PFSK-1 (cell line): ENCODE results near the gene C20orf173.

Experiments
- POLR2AphosphoS5 ChIP-seq: IDR thresholded peaks from 2 replicates; pipeline ENCODE4 v1.6.1; 2012; ENCODE audit warnings: low read depth, mild to moderate bottlenecking, control low read depth, low read length, moderate library complexity
- SIN3A ChIP-seq: IDR thresholded peaks from 2 replicates; pipeline ENCODE4 v1.6.1; 2012; ENCODE audit warnings: mild to moderate bottlenecking, low read length, moderate library complexity, borderline replicate concordance; ENCODE audit not compliant: insufficient read depth

DNA sequence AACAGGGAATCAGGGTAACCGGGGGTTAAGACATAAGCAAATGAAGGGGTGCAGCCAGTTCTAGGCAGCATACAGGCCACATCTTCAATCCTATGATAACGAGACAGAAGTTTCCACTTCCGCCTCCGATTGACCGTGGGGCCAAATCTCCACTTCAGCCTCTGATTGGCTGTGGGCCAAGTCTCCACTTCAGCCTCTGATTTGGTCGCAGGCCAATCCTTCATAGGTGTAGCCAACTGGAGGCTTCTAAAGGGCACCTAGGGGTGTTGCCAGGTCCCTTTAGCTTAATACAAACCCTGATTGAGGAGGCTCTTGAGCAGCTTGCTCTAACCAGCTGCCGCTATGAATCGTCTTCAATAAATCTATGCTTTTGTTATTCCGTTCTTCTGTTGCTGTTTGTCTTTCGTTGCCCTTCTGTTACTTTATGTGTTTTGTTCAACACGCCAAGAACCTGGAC, 10.3 kb upstream of the C20orf173 start:
- TF ChIP-seq POLR2AphosphoS5 (no peak), SIN3A (no peak)
